Stimulated activated CD8-positive, alpha-beta memory T cell treated with anti-CD3 and anti-CD28 coated beads, Interleukin-4, amount 100 ng/mL, for 1 hour (primary cell): ENCODE measurements around the gene CSNK2A1.
"Not testable (repeated sequence)": the region's sequence is repeated elsewhere in the genome, so short reads cannot be mapped to it uniquely, and the experiment has no call there.

ENCODE experiments used
- DNase-seq, 2 donors: peaks; one replicate each; pipeline ENCODE4 v3.0.0-alpha.2; 2020; ENCODE audit warnings: low read depth in 2 of 2, low spot score in 1 of 2

Gene CSNK2A1

GRCh38 chr20:543369-544152, at the start of gene CSNK2A1:
Gene CSNK2A1 (minus strand): TSS chr20:543790. CDS start chr20:508551, 35,239 bp downstream.
- peak; percentile 92 to 93 for DNase-seq

- no peak for DNase-seq
These were observed 48.9 kb upstream of the CSNK2A1 start for GRCh38 chr20:592506-592905.

GRCh38 chr20:591941-592340, 48.4 kb upstream of the CSNK2A1 start:
- no peak for DNase-seq

GRCh38 chr20:588932-589672, 45.5 kb upstream of the CSNK2A1 start:
- no peak for DNase-seq

- DNase-seq, result no peak
These were observed 44.9 kb upstream of the CSNK2A1 start for GRCh38 chr20:588476-588875.

GRCh38 chr20:584971-585301, 41.3 kb upstream of the CSNK2A1 start:
- no peak for DNase-seq

GRCh38 chr20:584161-584970, 40.8 kb upstream of the CSNK2A1 start:
- DNase-seq, result no peak

- DNase-seq, result no peak
These were observed 38.6 kb upstream of the CSNK2A1 start for GRCh38 chr20:582204-582603.

- not testable (repeated sequence) for DNase-seq
These were observed 35.5 kb upstream of the CSNK2A1 start for GRCh38 chr20:578940-579690.

GRCh38 chr20:577167-577791, 33.7 kb upstream of the CSNK2A1 start:
- no peak for DNase-seq

- DNase-seq, result no peak
These were observed 32.6 kb upstream of the CSNK2A1 start for GRCh38 chr20:576156-576555.

- DNase-seq, result no peak
These were observed 31.6 kb upstream of the CSNK2A1 start for GRCh38 chr20:575230-575629.

- no peak for DNase-seq
These were observed 30.8 kb upstream of the CSNK2A1 start for GRCh38 chr20:574297-574942.

- no peak for DNase-seq
These were observed 30.1 kb upstream of the CSNK2A1 start for GRCh38 chr20:573414-574296.

GRCh38 chr20:572727-573126, 29.1 kb upstream of the CSNK2A1 start:
- no peak for DNase-seq

GRCh38 chr20:571754-572441, 28.3 kb upstream of the CSNK2A1 start:
- DNase-seq, result no peak

- DNase-seq, result no peak
These were observed 25.3 kb upstream of the CSNK2A1 start for GRCh38 chr20:568673-569415.
